HepG2 (cell line): ENCODE results near the gene DGKD. TPM values are rescaled to one million over a fixed set of nuclear protein-coding genes. Genes with fewer than 3 reads are reported as not detected.

Experiments
- ATAC-seq: fragments of 200-7000 bp; cut with Tn5 transposase; 3 replicates; pipeline ENCODE4 v1.9.1; 2020; ENCODE audit warnings: mild to moderate bottlenecking, moderate library complexity
- BruUV-seq: library from RNA; stranded (reverse); fragments of 400-500 nt; replicated peaks from 2 replicates; lab custom pipeline; 2021; lab: Mats Ljungman, UMichigan
- CTCF ChIA-PET: fragments of 300-600 bp; formaldehyde crosslinking; extraction: SDS; loops from one replicate; lab custom pipeline; 2021; ENCODE audit warnings: low total read pairs, inconsistent platforms, low intra/inter-chr PET ratio; lab: Yijun Ruan, JAX
- POLR2A ChIA-PET: fragments of 350-600 bp; sonication (Branson Sonifier 250); formaldehyde crosslinking; loops from one replicate; lab custom pipeline; 2020; ENCODE audit warnings: antibody characterized with exemption, inconsistent platforms; lab: Yijun Ruan, JAX
- DNase-seq: peaks from one replicate; pipeline ENCODE4 v3.0.0-alpha.2; 2015; ENCODE audit warnings: low spot score
- FAIRE-seq: peaks from 3 replicates; lab custom pipeline; 2011; peaks lifted over from hg19 to GRCh38; lab: Jason Lieb, UNC
- H2AFZ ChIP-seq: one replicate; pipeline ENCODE4 v1.6.1; 2011; ENCODE audit warnings: low read length, inconsistent platforms
- H3K27ac ChIP-seq: fragments of 300-600 bp; 3 replicates; pipeline ENCODE4 v1.8.0; 2011; ENCODE audit warnings: mixed run types, mild to moderate bottlenecking, mixed read lengths, low read length, inconsistent platforms; ENCODE audit not compliant: insufficient read depth; ENCODE audit errors: extremely low read length
- H3K27me3 ChIP-seq, 2 experiments: fragments of 200-600 bp in 1 of 2; 2 replicates in 1 of 2; 3 replicates in 1 of 2; pipeline versions ENCODE4 v1.6.0 to v1.8.0; 2011; ENCODE audit warnings: low read length in 2 of 2, mild to moderate bottlenecking in 2 of 2, moderate library complexity in 2 of 2, inconsistent platforms in 1 of 2; ENCODE audit not compliant: insufficient read depth in 2 of 2, control insufficient read depth in 1 of 2
- H3K36me3 ChIP-seq, 2 experiments: fragments of 200-600 bp in 1 of 2; replicated peaks in 1 of 2; 2 replicates in 1 of 2; 3 replicates in 1 of 2; pipeline versions ENCODE4 v1.5.1 to v1.8.0; 2011; ENCODE audit warnings: low read length in 2 of 2, inconsistent platforms in 1 of 2; ENCODE audit not compliant: insufficient read depth in 2 of 2, control insufficient read depth in 1 of 2
- H3K4me1 ChIP-seq: 2 replicates; pipeline ENCODE4 v1.5.1; 2012; ENCODE audit warnings: low read length, inconsistent platforms; ENCODE audit not compliant: insufficient read depth
- H3K4me2 ChIP-seq: 2 replicates; pipeline ENCODE4 v1.6.0; 2011; ENCODE audit warnings: low read depth, low read length, inconsistent platforms
- H3K4me3 ChIP-seq, 3 experiments: fragments of 200-600 bp in 1 of 3; sonication (generic), shearing (Covaris generic) in 1 of 3; replicated peaks in 1 of 3; 2 replicates each; pipeline ENCODE4 v1.5.1; 2011 to 2016; ENCODE audit warnings: low read length in 3 of 3, inconsistent platforms in 2 of 3, low read depth in 2 of 3, mild to moderate bottlenecking in 2 of 3, control low read depth in 1 of 3, mixed read lengths in 1 of 3; ENCODE audit not compliant: insufficient read depth in 1 of 3
- H3K79me2 ChIP-seq: one replicate; pipeline ENCODE4 v1.6.1; 2011; ENCODE audit warnings: low read length, inconsistent platforms; ENCODE audit not compliant: insufficient read depth
- H3K9ac ChIP-seq: 2 replicates; pipeline ENCODE4 v1.6.0; 2011; ENCODE audit warnings: mild to moderate bottlenecking, low read depth, low read length, inconsistent platforms; ENCODE audit not compliant: insufficient read depth
- H3K9me3 ChIP-seq: 2 replicates; pipeline ENCODE4 v1.5.1; 2012; ENCODE audit warnings: mild to moderate bottlenecking, low read length
- H4K20me1 ChIP-seq: 2 replicates; pipeline ENCODE4 v1.6.0; 2011; ENCODE audit warnings: inconsistent platforms, mild to moderate bottlenecking, low read length, moderate library complexity; ENCODE audit not compliant: insufficient read depth
- CTCF ChIP-seq: sonication (generic); formaldehyde crosslinking; IDR thresholded peaks from 2 replicates; pipeline ENCODE4 v1.5.0; 2020; ENCODE audit warnings: mild to moderate bottlenecking, missing genetic modification reagents, moderate library complexity
- NFYB ChIP-seq: sonication (generic); formaldehyde crosslinking; IDR thresholded peaks from 2 replicates; pipeline ENCODE4 v1.4.0; 2020; ENCODE audit warnings: missing genetic modification reagents
- RFX5 ChIP-seq: IDR thresholded peaks from 2 replicates; pipeline ENCODE4 v1.6.1; 2011; ENCODE audit warnings: low read depth, low read length, improper control_type of control experiment
- SMC3 ChIP-seq: IDR thresholded peaks from 2 replicates; pipeline ENCODE4 v1.6.1; 2011; ENCODE audit warnings: low read length, improper control_type of control experiment
- STAG1 ChIP-seq: sonication (generic); formaldehyde crosslinking; IDR thresholded peaks from 2 replicates; pipeline ENCODE4 v1.4.0; 2020; ENCODE audit warnings: missing genetic modification reagents
- ZNF232 ChIP-seq: sonication (generic); formaldehyde crosslinking; IDR thresholded peaks from 2 replicates; pipeline ENCODE4 v1.4.0; 2020; ENCODE audit warnings: missing genetic modification reagents, borderline replicate concordance
- WGBS: methylation state at CpG from one replicate; pipeline ENCODE4 v1.1.6; 2017; ENCODE audit warnings: low lambda C conversion rate; 5-methylcytosine and 5-hydroxymethylcytosine counted together
- in situ Hi-C: cut with HindIII; loops from 2 replicates; pipeline ENCODE4 v1.10.0; 2017; ENCODE audit warnings: low pct_unique_long_range_greater_than_20kb; ENCODE audit not compliant: extremely low pct_ligation_motif_present
- intact Hi-C: fragments of 100-400 bp; cut with micrococcal nuclease; formaldehyde crosslinking; loops from one replicate; pipeline ENCODE4 v1.10.0; 2022; ENCODE audit not compliant: unreplicated experiment
- polyA plus RNA-seq, 8 experiments: library from polyadenylated mRNA; depleted of rRNA in 3 of 8; stranded (reverse) in 7 of 8; unstranded in 1 of 8; fragments of >200 nt; fragmentation: Illumina TruSeq in 4 of 8; extraction: Trizol in 4 of 8; gene quantifications; 2 replicates each; pipeline versions ENCODE4 v1.2.1 to v1.2.3, GENCODE V29; 2011 to 2016; ENCODE audit warnings: low read depth in 4 of 8, missing spikeins in 1 of 8, mixed read lengths in 1 of 8; ENCODE audit not compliant: insufficient read depth in 1 of 8
- total RNA-seq, 5 experiments: library from RNA; depleted of rRNA; stranded (reverse); fragments of >200 nt; fragmentation: Illumina TruSeq; extraction: Trizol; gene quantifications; 2 replicates each; pipeline ENCODE4 v1.2.3, GENCODE V29; 2016; ENCODE audit warnings: low read depth in 1 of 5
- TF ChIP-seq, protein P1 (sequence below), 2 experiments: sonication (generic) in 1 of 2; formaldehyde crosslinking in 1 of 2; IDR thresholded peaks; 2 replicates each; pipeline versions ENCODE4 v1.5.1 to v1.6.1; 2011 to 2020; ENCODE audit warnings: borderline replicate concordance in 1 of 2, low read depth in 1 of 2, low read length in 1 of 2, mild to moderate bottlenecking in 1 of 2, missing genetic modification reagents in 1 of 2, moderate library complexity in 1 of 2

The DGKD gene
- total and polyA plus RNA-seq, 2 of the 13 experiments (the other 11 are each of a cell fraction or from before 2014, with no cell fraction given) = 24.5 to 33.2 TPM

GRCh38 chr2:233311241-233311926 is 42.9 kb upstream of the DGKD start:
- Histone ChIP-seq H3K79me2 (no peaks in the 10 kb centered on the region), H3K4me1 (peaks cover 22% of the 10 kb centered on the region), H3K9me3 (no peaks in the 10 kb centered on the region), H3K27ac (no peak overlapping the region), H3K9ac (no peak overlapping the region), H2AFZ (no peak overlapping the region), H3K4me3 (no peak overlapping the region), H4K20me1 (no peaks in the 10 kb centered on the region), H3K36me3 (no peaks in the 10 kb centered on the region), H3K4me2 (no peak overlapping the region), H3K27me3 (peaks cover 0 to 17% of the 10 kb centered on the region in 2 experiments; a peak in 1 of 5 replicates)
- ATAC-seq (peak; percentile 21; the same call in 2 of the 3 replicates), DNase-seq (no peak), FAIRE-seq (no peak)
- in situ Hi-C loops (loop anchor here (25.0 kb wide), 1 partner anchor 526 kb away; no protein-coding TSS in a partner anchor), intact Hi-C loops (no loop called here)
- POLR2A ChIA-PET = no interaction called here
- BruUV-seq = no TSS peak
- CTCF ChIA-PET = interaction anchor here (2.0 kb wide), 1 partner anchor 132 kb away, joined by 9 read pairs; no protein-coding TSS in a partner anchor
- WGBS = 59% methylated on average over 10 of the region's 11 CpGs
- TF ChIP-seq RFX5 = no peak
- TF ChIP-seq NFYB = 0 out of 2 replicates have a peak, but pooled peaks have one; percentile 24
- no peak for TF ChIP-seq ZNF232 (CRISPR knock-in tag)
- TF ChIP-seq STAG1 (CRISPR knock-in tag) = peak; percentile 29
- 0 out of 2 replicates have a peak, but pooled peaks have one; percentile 11 for TF ChIP-seq SMC3
- TF ChIP-seq, protein P1, sequence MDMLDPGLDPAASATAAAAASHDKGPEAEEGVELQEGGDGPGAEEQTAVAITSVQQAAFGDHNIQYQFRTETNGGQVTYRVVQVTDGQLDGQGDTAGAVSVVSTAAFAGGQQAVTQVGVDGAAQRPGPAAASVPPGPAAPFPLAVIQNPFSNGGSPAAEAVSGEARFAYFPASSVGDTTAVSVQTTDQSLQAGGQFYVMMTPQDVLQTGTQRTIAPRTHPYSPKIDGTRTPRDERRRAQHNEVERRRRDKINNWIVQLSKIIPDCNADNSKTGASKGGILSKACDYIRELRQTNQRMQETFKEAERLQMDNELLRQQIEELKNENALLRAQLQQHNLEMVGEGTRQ (IDR thresholded peaks at IDR 0.05; ENCODE audit: low read depth, low read length) = peak; percentile 28; the same call in 1 of the 2 replicates
- TF ChIP-seq, protein P1 (CRISPR knock-in tag; IDR thresholded peaks at IDR 0.05; ENCODE audit: borderline replicate concordance) = no peak
- peak; percentile 30; the same call in 1 of the 2 replicates for TF ChIP-seq CTCF (CRISPR knock-in tag)
